GM12873 (cell line): ENCODE results near the gene XRRA1.

Experiments used
- TF ChIP-seq, protein P1 (sequence below): IDR thresholded peaks from 2 replicates; pipeline ENCODE4 v1.5.1; 2012; ENCODE audit warnings: low read depth, mild to moderate bottlenecking, moderate library complexity, low read length, control low read depth; ENCODE audit not compliant: insufficient read depth; ENCODE audit errors: missing control alignments

The XRRA1 gene

DNA sequence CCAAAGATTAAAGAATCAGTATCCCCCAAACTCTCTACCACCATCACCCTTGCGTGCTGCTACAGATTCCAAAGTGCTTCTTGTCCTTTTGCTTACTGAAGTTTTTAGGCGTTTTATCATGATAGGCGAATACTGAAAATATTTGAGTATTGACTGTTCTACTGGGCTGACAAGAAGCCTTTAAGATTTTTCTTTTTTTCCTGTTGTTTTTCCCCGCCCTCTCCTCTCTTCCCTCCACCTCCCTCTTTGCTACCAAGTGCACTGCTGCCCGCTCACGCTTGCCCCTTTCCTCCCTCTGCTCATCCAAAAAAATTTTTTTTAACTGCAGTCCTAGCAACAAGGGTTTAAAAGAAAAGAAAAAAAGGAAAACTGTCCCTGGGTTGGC is 854 bp upstream of the XRRA1 start:
- TF ChIP-seq, protein P1, sequence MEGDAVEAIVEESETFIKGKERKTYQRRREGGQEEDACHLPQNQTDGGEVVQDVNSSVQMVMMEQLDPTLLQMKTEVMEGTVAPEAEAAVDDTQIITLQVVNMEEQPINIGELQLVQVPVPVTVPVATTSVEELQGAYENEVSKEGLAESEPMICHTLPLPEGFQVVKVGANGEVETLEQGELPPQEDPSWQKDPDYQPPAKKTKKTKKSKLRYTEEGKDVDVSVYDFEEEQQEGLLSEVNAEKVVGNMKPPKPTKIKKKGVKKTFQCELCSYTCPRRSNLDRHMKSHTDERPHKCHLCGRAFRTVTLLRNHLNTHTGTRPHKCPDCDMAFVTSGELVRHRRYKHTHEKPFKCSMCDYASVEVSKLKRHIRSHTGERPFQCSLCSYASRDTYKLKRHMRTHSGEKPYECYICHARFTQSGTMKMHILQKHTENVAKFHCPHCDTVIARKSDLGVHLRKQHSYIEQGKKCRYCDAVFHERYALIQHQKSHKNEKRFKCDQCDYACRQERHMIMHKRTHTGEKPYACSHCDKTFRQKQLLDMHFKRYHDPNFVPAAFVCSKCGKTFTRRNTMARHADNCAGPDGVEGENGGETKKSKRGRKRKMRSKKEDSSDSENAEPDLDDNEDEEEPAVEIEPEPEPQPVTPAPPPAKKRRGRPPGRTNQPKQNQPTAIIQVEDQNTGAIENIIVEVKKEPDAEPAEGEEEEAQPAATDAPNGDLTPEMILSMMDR = no peak

DNA sequence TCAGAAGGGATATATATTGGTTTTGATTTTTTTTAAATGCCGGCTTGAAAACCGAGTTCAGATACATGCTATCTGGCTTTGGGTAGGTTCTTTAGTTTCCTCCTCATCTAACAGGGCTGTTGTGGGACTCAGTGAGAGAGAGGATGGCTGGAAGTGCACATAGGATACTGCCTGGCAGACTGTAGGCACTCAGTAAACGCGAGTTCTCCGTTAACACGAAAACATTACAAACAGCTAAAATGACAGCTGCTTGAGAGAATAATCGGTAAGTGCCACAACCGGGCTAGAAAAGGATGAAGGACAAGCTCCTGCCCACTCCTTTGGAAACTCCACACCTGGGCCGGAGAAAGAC is 369 bp downstream of the XRRA1 start:
- TF ChIP-seq, protein P1 = no peak

DNA sequence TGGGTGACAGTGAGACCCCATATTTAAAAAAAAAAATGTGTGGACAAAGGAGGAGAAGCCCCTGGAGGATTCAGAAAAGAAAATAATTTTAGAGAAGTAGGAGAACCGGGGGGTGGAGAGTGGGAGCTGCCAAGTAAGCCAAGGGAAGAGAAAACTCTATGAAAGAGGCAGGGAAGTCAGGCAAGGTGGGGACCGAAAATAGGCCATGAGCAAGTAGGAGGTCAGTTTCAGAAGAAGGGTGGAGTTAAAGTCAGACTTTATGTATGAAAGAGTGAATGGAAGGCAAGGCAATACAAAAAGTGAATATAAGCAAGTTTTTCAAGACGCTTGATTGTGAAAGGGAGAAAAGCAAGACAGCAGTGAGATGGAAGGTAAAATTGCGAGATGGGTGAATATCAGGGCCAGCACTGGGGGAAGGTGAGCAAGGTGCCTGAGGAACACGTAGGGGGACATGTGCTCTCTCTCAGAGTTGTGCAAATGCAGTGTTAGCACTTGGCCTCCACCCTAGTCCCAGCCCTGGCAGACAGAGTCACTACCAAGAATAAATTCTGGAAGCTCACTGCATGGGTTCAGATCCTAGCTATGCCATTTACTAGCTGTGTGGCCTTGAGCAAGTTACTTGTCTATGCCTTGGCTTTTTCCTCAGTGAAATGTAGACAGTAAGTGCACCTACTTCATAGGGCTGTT is 6.7 kb downstream of the XRRA1 start:
- TF ChIP-seq, protein P1 = no peak

DNA sequence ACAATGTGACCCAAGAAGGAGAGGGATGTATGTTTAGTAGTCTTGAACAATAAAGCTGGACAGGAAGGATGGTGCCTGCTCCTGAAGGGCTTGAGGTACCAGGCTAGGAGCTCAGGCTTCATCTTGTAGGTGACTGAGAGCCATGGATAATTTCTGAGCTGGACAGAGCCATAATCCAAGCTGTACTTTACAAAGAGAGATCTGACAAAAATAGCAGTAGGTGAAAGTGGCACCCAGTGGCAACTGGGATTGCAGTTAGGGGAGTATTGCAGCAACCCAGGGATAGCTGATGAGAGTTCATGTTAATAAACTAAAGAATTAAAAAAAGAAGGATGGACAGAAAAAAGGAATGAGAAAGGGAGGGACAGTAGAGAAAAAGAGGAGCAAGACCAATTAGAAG is 7.4 kb downstream of the XRRA1 start:
- TF ChIP-seq, protein P1 = no peak

DNA sequence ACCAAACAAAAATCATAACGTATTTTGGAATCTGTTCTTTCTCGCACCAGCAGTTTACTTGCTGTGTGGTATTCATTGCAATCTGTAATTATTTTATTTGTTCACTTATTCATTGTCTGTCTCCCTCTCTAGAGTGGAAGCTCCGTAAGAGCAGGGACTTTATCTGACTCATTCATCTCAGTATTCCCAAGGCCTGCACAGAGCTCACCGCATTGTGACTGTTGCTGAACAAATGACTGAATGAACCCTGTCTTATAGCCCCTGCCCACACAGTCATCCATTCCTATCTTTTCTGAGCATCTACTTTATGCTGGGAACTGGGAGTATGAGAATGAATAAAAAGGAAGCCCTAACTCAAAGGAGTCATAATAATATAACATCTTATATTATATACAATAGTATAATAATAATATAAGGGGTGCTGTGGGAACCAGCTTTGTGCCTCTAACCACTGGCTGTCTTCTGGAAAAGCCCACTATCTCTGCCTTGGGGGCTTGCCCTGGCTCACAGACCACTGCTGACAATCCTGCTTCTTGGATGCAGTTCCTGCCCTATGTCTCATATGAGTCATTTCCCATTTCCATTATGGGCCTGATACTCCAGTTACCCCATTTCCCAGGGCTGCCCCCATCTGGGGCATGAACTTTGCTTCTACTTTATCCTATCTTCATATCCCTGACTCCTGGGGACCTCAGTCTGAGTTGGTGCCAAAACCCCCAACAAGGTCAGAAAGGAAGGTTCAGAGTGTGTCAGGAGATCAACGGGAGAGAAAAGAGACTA is 11.0 kb downstream of the XRRA1 start:
- TF ChIP-seq, protein P1 = no peak

DNA sequence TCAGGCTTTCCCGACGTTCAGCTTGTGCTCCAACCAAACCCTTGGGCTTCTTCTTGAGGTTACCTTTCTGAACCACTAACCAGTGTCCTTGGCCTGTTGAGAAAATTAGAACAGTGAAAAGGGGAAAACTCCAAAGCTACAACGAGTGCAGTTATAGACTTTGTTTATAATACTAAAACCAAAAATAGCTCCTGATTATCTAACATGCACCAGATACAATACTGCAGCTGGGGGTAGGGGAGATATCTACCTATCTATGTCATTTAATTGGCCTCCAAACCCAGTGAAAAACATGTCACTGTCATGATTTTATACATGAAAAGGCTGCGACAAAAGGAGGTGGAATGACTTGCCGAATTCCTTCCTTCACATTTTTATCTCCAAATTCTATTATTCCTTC is 11.9 kb downstream of the XRRA1 start:
- TF ChIP-seq, protein P1 = no peak

DNA sequence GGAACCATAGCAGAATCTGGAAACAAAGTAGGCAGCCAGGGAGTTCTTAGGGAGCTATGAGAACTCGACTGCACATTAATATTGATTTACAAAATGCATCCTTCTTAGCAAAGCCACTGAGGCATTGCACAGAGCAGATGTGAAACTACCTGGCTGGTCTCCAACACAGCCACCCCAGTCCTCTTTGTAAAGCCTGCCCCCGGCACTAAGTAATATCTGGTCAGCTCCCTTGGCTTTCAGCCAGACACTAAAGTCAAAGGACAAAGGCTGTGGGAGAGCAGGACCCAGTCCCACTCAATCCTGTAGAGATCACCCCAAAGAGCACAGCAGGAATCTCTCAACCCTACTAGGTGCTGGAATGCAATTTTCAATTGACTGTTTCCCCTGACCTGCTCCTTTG is 12.8 kb downstream of the XRRA1 start:
- TF ChIP-seq, protein P1 = no peak
